OCI-LY3 (cell line): ENCODE results near the gene DDX24.

Experiments used
- EZH2phosphoT487 ChIP-seq: fragments of 200-600 bp; shearing (Covaris generic); IDR thresholded peaks from 2 replicates; pipeline ENCODE4 v1.6.1; 2018; ENCODE audit warnings: antibody characterized with exemption, mixed run types, low read depth
- TF ChIP-seq, protein P1 (sequence below): fragments of 200-600, 300-600 bp; sonication (generic); IDR thresholded peaks from 2 replicates; pipeline ENCODE4 v1.5.1; 2014; ENCODE audit warnings: antibody characterized with exemption, low read length, low read depth

DNA sequence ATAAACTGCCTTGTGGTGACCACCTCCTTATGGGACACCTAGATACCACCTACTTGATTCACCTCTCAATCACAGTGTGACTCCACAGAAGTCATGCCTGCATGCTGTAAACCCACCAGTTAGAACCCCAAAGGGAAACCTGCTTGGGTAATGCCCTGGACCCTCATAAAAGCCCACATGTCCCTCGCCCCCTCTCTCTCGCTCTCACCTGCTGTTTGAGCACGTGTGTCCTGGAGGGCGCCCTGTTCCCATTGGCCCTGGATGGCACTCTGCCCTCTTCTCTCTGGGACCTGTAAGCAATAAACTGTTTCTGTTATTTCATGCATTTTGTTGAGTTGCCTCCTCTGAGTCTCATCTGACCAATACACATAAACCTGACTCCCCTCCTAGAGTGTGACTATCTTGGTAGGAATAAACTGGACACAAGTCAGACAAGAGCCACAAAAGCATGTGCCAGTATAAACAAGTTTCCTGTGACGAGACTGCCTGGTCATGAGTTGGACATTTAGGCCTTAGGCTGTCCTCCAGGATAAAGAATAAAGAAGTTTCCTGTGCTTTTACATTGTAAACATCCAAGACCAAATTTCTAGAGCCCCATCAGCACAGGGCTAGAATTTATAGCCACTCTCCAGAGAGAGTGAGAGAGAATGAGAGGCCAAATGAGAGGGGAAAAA lies 39.8 kb upstream of the DDX24 start:
- TF ChIP-seq, protein P1, sequence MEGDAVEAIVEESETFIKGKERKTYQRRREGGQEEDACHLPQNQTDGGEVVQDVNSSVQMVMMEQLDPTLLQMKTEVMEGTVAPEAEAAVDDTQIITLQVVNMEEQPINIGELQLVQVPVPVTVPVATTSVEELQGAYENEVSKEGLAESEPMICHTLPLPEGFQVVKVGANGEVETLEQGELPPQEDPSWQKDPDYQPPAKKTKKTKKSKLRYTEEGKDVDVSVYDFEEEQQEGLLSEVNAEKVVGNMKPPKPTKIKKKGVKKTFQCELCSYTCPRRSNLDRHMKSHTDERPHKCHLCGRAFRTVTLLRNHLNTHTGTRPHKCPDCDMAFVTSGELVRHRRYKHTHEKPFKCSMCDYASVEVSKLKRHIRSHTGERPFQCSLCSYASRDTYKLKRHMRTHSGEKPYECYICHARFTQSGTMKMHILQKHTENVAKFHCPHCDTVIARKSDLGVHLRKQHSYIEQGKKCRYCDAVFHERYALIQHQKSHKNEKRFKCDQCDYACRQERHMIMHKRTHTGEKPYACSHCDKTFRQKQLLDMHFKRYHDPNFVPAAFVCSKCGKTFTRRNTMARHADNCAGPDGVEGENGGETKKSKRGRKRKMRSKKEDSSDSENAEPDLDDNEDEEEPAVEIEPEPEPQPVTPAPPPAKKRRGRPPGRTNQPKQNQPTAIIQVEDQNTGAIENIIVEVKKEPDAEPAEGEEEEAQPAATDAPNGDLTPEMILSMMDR: no peak
- no peak for TF ChIP-seq EZH2phosphoT487
